ENCODE results near the gene ADPGK.

- TF ChIP-seq CTCF (IDR thresholded peaks at IDR 0.05) (no peak), POLR2A (IDR thresholded peaks at IDR 0.05) (no peak)
Measured at GRCh38 chr15:72784456-72784876, 908 bp upstream of the ADPGK start.

Data from thyroid gland (tissue), 4 donors.